Muscle of arm (tissue), 12 donors: ENCODE data around the gene OOSP3. TPM values are rescaled to one million over a fixed set of nuclear protein-coding genes. Genes with fewer than 3 reads are reported as not detected.

Experiments
- DNase-seq: peaks from one replicate; pipeline ENCODE4 v3.0.0-alpha.2; 2013
- polyA plus RNA-seq, 12 donors: library from polyadenylated mRNA; unstranded; fragments of 120-200 nt; gene quantifications; one replicate each; pipeline ENCODE4 v1.2.1, GENCODE V29; 2013; ENCODE audit not compliant: insufficient read length in 12 of 12

OOSP3 gene
- polyA plus RNA-seq, 12 donors, result not detected

GRCh38 chr11:59943997-59944714 is 65.6 kb downstream of the OOSP3 start:
- DNase-seq, result no peak

GRCh38 chr11:59944720-59945119 is 66.1 kb downstream of the OOSP3 start:
- no peak for DNase-seq

Other genes with a start within 250 kb of the OOSP3 start
- 10 to 100 TPM in 11 of 12 donors, not detected in 1; 17.5 to 37.2 (median 29.4) TPM for gene PATL1, start 209.7 kb upstream of the OOSP3 start, polyA plus RNA-seq
- not detected for gene OR10V1, start 164.9 kb upstream of the OOSP3 start, polyA plus RNA-seq
- gene STX3, start 123.4 kb upstream of the OOSP3 start, polyA plus RNA-seq, result 10 to 100 TPM in 2 of 12 donors, 1 to 10 TPM in 9, not detected in 1; 2.7 to 14.3 (median 5.3) TPM
- gene MRPL16, start 68.0 kb upstream of the OOSP3 start, polyA plus RNA-seq, result 10 to 100 TPM in 11 of 12 donors, not detected in 1; 31.7 to 43.4 (median 35.5) TPM
- gene CBLIF, start 33.3 kb upstream of the OOSP3 start, polyA plus RNA-seq, result under 1 TPM in 1 of 12 donors, not detected in 11; 0.45 TPM
- gene TCN1, start 12.3 kb upstream of the OOSP3 start, polyA plus RNA-seq, result under 1 TPM in 2 of 12 donors, not detected in 10; 0.36 to 0.43 TPM
- not detected for gene OOSP1, start 59.6 kb downstream of the OOSP3 start, polyA plus RNA-seq
- not detected for gene OOSP4A, start 85.3 kb downstream of the OOSP3 start, polyA plus RNA-seq
- not detected for gene OOSP4B, start 138.4 kb downstream of the OOSP3 start, polyA plus RNA-seq
- not detected for gene OOSP2, start 161.6 kb downstream of the OOSP3 start, polyA plus RNA-seq
- 1 to 10 TPM in 2 of 12 donors, under 1 TPM in 8, not detected in 2; 0.38 to 4.7 (median 0.55) TPM for gene MS4A3, start 177.9 kb downstream of the OOSP3 start, polyA plus RNA-seq
- gene MS4A2, start 209.9 kb downstream of the OOSP3 start, polyA plus RNA-seq, result under 1 TPM in 9 of 12 donors, not detected in 3; 0.07 to 0.85 (median 0.41) TPM